ENCODE measurements around the gene DLGAP1.

The DLGAP1 gene

DNA sequence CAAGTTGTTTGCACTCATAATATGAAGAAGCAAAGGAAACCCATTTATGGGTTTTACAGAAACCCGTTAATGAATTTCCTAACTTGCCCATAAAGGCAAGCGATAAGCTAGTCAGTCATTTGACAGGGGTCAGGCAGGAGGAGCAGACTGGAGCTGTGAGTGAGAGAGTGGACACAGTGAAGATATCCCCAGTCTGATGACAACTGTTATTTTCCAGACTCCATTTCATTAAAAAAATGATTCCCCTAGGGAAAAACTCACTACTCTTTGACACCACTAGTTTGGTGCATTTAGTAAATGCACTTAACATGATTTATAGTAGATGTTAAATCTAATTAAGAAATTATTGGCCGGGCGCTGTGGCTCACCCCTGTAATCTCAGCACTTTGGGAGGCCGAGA, 924.3 kb downstream of the DLGAP1 start:
- DNase-seq (ENCODE audit: low read depth) = no peak

DNA sequence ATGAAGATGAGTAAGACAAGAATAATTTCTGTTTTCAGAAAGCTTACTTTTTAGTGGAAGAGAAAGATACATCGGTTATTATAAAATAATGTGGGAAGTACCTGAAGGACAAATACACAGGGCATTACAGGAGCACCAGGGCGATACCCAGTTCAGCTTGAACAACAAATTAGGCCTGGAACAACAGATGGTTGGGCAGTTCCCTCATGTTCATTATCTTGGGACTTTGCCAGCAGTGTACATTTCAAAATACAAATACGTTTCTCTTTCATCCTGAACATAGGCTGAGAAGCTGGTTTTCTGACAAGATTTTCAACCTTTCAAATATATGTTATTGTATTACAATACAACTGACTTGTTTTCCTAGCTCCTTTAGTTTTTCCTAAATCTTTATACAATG, 925.5 kb downstream of the DLGAP1 start:
- no peak for DNase-seq (ENCODE audit: low read depth)

DNA sequence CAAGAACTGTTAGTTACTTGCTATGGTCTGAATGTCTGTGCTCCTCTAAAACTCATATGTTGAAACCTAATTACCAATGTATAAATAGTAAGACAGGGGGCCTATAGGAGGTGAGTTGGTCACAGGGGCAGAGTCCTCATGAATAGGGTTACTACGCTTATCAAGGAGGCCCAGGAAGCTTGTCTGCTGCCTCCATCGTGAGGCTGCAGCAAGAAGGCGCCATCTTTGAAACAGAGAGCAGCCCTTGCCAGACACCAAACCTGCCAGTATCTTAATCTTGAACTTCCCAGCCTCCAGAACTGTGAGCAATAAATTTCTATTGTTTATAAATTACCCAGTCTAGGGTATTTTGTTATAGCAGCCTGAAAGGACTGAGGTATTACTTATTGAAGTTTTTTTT, 926.0 kb downstream of the DLGAP1 start:
- no peak for DNase-seq (ENCODE audit: low read depth)

DNA sequence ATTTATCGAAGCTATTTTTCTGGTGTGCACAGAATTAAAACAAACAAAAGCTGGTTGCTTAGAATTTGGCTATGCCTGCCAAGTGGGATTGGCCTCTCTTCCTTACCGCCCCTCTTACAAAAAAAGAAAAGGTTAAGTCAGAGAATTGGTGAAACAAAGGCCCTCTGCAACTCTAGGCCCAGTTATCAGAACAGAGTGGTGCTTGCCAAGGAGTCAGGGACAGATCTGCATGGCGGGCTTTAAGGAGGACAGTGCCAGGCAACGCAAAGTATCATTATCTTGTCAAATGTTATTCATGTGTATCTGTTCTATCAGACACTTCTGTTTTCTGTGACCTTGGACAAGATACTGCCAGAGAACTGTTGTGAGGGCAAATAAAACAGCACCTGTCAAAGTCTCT, 926.9 kb downstream of the DLGAP1 start:
- DNase-seq (ENCODE audit: low read depth) = no peak

DNA sequence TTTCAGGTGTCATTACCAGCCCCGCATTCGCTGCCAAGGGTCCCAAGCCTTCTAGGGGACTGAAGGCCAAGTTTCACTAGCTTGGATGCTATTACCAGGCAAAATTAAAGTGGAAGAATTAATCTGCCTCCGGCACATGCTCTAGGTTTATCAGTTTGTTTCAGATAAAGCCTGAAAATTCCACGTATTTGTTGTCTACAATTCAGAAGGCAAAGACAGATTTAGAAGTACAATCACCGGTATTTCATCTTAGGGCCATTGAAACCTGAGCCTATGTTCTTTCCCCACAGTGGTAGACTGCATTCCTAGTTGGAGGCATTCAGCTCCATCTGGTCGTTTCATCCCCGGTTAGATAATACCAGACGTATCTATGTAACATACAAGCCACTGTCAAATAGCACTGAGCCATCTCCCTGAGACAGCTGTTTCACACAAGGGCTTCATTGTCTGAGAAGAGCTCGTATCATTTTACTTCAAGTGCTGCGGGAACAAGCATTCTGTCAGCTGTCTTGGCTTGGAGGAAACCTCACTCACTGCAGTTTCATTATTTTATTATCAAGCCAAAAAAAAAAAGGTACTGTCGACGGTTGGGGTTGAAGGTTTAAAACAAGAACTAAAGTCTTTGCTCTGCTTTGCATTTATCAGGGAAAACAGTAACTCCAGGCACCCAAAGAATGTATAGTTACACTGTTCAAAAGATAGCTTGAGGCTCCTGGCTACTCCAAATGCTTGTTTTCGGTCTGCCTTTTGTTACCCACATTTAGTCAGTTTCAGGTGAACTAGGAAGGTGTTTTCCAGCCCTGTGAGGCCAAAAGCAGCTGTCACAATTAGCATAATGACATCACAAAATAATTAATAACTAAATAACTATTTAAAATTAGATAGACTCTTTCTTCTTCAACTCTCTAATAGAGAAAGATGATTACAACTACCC, 928.4 kb downstream of the DLGAP1 start:
- no peak for DNase-seq (ENCODE audit: low read depth)

DNA sequence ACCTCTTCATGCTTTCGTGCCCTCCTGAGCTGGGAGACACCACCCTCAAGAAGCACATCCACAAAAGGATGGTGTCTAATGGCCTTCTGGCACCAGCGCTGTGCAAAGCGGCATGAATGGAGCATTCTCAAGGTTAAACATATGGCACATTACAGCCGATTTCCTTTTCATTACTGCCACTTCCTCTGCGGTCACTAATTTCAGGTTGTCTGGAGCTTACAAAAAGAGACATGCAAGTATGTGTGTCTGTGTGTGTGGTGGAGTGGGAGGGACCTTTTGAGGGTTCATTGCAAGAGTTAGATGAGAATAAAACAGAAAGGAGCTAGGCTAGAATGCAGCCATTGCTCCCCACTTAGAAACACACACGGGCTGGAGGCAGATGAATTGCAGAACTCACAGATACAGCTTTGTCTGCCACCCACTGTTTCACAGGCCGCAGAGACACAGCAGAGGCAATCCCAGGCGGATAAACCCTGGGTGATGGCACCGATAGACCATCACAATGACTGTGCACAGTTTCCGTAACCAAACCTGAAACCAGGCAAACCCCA, 929.2 kb downstream of the DLGAP1 start:
- DNase-seq (ENCODE audit: low read depth) = no peak

DNA sequence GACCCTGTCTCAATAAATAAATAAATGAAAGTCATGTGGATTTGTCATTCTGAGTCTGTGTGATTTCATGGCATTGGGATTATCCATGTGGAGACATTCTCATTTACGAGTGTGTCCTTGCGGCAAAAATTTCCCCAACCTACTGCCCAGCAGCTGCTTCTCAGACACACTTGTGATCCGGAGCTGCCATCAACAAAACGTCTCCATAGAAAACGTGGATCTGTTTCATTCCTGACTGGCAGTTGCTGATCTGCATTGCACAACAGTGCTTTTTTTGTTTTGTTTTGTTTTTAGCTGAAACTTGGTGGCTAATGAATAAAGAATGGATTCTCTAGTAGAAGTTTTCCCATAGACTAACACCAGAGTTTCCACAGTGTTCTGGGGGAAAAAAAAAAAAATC, 930.4 kb downstream of the DLGAP1 start:
- DNase-seq (ENCODE audit: low read depth) = no peak

DNA sequence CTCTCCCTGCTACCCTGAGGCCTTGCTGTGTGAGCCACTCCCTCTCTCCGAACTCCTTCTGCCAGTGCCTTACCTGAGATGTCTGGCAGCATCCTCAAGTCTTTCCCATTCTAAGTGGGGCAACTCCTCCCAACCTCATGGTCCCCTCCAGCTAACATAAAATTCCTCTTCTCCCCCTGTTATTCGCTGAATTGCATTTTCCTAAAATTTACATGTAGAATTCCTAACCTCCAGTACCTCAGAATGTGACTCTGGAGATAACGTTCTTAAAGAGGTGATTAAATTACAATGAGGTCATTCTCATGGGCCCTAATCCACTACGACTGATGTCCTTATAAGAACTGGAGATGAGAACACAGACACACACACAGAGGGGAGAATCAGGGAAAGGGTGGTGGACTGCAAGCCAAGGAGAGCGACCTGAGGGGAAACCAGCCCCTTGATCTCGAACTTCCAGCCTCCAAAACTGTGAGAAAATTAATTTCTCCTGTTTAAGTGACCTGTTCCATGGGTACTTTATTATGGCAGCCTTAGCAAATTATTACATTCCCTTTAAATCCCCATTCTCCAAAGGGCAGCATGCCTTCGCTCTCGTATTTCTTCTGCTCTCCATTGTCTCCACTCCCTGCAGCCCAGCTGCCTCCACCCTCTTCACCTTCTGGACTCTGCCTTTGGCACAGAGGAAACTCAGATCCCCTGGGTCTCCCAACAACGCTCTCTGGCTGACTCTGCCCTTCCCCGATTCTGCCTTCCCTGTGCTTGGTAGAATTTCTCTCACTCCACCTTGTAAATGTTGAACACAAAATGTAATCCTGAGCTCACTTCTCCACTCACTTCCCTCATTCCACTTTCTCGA, 934.6 kb downstream of the DLGAP1 start:
- no peak for DNase-seq (ENCODE audit: low read depth)

DNA sequence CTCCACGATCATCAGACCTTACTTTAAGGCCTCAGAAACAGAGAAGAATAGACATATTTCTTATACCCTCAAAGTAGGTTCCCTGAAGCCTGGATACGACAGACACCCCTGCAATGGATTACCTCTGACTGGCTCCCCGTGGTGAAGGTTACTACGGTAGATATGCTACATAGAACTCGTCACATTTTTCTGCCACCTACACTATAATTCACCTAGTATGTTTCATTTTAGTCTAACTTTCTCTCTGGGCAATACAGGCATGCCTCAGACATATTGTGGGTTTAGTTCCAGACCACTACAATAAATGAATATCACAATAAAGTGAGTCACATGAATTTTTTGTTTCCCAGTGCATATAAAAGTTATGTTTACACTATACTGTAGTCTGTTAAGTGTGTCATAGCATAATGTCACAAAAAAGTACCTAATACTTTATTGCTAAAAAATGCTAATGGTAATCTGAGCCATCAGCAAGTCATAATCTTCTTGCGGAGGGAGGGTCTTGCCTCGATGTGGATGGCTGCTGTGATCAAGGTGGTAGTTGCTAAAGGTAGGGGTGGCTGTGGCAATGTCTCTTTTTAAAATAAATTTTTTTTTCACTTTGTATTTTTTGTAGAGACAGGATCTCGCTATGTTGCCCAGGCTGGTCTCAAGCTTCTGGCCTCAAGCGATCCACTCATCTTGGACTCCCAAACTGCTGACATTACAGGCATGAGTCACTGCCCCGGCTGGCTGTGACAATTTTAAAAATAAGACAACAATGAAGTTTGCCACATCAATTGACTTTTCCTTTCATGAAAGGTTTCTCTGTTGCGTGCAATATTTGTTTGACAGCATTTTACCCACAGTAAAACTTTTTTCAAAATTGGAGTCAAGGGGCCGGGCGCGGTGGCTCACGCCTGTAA, 940.5 kb downstream of the DLGAP1 start:
- DNase-seq (ENCODE audit: low read depth) = no peak

DNA sequence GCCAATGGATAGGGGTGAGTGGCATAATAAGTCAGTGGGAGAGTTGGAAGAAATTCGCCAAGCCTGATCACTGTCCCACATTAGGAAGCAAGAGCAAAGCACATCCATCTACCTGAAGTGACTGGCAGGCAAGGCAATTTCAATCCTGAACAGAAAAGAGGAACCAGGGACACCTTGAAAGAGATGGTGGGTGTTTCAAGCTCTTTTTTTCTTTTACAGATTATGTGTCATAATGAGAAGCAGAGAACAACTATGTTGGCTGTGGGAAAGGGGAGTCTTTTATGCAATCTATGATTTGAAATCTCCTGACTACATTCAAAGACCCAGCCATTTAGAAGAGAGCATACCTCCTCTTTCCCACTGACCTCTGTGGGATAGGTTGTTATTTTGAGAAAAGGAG, 941.6 kb downstream of the DLGAP1 start:
- no peak for DNase-seq (ENCODE audit: low read depth)

DNA sequence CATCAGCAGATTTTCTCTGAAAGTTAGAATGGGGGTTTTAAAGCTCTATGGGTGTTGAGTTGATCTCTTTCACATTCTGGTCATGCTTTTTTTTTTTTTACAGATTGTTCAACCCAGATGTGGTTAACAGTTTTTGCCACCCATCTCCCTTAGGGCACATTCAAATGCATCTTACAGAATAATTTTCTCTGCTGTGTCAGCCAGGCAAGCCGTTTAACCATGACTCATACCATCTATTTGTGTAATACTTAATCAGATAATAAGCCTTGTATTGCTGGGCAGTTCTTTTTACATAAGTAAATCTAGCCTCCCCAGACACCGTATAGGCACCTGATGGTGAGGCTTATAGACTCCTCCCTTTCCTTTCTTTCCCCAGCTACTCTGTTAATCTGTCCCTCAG, 943.1 kb downstream of the DLGAP1 start:
- DNase-seq (ENCODE audit: low read depth) = peak; percentile 33

DNA sequence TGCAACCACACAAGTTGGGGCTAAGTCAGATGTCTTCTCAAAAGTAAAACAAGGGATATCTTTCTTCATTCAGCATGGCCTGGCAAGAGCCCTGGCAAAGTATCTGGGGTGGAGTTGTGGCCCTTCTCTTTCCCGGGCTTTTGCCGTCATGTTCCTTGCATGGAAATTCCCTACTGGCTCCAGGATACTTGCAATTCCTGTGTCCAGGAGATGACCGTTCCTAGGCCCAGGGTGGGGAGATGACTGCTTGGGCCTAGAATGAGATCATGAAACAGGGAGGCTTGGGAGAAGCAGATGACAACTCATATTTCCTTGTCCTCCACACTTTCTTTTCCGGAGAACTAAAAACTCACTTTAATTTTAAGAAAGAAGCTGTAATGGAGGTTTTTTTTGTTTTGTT, 944.2 kb downstream of the DLGAP1 start:
- DNase-seq (ENCODE audit: low read depth) = no peak

DNA sequence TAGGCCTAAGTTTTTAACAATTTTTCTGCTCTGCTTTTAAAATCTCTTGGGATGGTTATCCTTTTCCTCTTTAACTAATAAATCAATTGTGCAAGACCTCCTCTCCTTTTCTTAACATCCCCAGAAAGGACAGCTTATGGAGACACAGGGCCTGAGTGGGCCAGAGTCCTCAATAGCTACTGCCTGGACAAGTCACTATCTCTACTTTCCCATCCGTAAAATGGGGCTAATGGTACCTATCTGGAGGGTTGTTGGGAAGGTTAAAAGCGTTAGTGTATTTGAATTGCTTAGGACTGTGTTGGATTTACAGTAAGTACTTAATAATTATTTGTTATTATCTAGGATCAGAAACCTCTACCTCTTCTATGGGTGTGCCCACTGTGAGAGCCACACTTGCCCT, 945.1 kb downstream of the DLGAP1 start:
- DNase-seq (ENCODE audit: low read depth) = no peak

DNA sequence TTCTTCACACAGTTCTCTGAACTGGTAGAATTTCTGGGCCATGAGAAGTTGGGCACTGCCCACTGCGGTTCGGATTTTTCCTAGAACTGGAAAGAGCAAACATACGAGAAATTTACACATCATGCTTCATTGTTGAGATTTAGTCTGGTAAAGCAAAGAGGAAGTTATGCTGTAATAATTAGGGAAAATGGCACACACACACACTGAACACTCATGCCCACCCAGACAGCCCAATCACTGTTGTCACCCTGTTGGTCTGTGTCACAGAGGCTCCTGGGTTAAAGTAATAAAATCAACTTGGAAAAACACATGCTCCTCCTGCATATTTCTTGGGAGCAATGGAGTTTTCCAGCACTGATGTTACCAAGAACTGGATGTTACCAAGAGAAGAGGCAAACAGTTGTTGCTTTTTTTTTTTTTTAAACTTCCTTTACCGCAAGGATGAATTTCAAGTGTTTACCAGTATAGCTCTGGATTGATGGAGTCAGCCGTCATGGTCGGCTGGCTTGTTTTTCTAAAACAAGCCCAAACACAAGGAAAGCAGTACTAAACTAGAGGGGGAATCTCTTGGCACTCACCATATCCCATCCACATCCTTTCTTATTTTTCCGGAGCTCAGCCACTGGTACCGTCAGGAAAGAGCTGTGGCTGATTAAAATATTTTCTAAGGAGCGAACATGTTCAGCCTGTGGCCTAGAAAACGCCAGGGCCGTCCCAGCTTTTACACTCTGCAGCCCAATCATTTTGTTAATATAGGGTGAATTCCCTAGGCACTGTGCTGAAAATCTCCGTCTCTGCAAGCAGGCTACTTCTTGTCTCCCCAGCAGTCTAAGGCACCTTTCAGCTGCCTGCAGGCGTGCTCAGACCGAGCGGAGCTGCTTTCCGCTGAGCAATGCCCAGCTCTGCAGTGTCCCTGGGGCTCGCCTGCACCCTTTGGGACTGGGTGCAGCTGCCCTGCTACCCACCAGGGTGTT, 946.2 kb downstream of the DLGAP1 start:
- no peak for DNase-seq (ENCODE audit: low read depth)

DNA sequence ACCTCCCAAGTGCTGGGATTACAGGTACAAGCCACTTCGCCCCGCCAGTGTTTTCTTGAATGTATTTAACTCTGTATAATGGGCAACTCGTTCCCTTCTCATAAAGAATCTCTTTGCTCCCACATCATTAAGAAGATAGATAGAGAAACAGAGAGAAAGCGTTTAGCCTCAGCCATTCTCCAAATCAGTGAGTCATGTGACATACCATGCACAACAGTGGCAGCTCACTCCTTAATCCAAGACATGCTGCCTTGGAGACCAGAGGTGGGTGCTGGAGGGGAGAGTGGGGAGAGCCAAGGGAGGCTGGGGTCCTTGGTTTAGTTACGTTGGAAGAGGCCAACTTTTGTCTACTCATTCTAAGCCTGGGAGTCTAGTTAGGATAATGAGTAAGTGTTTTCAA, 950.5 kb downstream of the DLGAP1 start:
- DNase-seq (ENCODE audit: low read depth) = no peak

DNA sequence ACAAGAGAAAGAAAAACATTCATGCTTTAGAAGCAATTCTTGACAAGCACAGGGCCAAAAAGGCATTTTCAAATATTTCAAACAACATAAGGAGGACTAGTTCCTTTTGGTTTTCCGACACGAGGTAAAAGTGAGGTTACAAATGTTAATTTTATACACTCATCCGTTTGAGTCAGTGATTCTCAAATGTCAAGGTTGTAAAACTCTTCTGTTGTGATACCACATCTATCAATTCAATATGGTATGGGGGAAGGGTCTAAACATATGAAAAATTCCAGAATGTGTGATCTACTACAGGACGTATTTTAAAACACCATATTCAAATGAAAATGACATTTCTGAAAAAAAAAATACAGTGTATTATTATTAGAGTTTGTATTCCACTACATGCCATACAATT, 952.5 kb downstream of the DLGAP1 start:
- DNase-seq (ENCODE audit: low read depth) = no peak

DNA sequence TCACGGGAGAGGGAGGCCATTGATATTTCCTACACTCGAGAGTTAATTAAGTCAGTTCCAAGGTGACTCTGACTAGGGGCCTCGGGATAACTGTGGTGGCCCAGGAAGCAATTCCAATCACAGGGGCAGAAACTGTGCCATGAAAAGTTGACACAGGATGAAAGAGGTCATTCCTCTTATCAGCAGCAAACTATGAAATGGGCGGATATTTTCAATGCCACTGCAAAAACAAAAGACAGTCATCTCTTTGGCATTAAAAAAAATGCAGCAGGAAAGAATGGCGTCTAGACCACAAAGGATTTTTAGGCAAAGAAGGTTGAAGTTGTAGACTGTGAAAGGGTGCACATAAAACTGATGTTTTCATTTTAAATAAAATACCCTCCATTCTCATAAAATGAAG, 955.1 kb downstream of the DLGAP1 start:
- no peak for DNase-seq (ENCODE audit: low read depth)

DNA sequence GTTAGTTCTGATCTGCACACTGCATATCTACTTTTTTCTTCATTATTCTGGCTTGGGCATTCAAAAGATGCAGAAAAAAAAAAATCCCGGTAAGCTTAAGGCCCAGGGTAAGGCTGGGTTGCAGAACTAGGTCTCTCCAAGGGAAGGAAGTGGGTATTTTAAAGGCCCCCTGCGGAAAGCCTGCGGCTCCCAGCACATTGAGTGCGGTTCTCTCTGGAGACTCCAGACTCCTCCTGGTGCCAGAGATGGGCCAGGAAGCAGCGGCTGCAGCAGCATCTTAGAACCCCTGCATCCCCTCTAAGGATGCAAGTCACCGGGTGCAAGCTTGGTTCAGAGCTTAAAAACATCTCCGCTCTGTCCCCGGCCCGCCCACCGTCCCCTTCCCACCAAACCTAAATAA, 955.6 kb downstream of the DLGAP1 start:
- DNase-seq (ENCODE audit: low read depth) = no peak

DNA sequence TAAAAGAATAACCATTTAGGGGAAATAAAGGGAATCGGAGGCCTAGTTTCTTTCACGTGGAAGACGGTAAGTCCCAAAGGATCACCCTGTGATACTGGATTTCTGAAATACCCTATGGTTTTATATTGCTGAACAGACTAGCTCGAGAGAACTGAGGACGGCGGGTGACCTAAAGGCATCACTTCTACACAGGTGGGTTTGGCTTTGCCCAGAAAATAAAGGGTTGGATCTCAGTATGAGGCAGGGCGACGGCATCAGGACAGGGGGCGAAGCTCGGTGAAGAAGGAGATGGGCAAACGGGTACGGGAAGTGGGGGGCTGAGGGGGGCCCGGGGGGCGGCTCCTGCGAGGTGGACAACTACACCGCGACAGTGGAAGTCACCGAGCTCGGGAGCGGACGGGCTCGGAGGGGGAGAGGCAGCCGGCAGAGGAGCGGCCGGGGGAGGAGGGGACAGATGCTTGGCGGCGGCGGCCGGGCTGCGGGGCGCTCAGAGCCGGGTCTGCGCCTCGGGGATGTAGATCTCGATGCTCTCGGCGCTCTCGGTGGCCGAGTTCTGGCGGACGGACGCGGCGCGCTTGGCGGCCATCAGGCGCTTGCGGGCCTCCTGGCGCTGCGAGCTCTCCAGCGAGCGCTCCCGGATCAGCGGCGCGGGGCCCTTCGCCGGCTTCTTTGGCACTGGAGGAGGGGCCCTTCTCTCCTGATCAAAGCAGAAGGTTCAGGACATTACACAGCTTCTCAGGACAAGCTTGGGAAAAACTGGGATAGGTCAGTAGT, 956.2 kb downstream of the DLGAP1 start:
- no peak for DNase-seq (ENCODE audit: low read depth)
